BE2C (cell line): ENCODE measurements around the gene CHST5.

Experiments used
- DNase-seq: peaks from one replicate; pipeline ENCODE4 v3.0.0-alpha.2; 2020
- H3K27me3 ChIP-seq: fragments of 250-450 bp; sonication (Bioruptor Pico); 2 replicates; pipeline ENCODE4 v1.5.1; 2020; ENCODE audit warnings: mild to moderate bottlenecking
- H3K36me3 ChIP-seq: fragments of 250-450 bp; sonication (Bioruptor Pico); 2 replicates; pipeline ENCODE4 v1.5.1; 2020; ENCODE audit warnings: mild to moderate bottlenecking
- H3K4me1 ChIP-seq: fragments of 250-450 bp; sonication (Bioruptor Pico); 2 replicates; pipeline ENCODE4 v1.5.1; 2020
- H3K4me3 ChIP-seq: 2 replicates; pipeline ENCODE4 v1.5.1; 2011; ENCODE audit warnings: low read depth, low read length
- H3K9me3 ChIP-seq: fragments of 250-450 bp; sonication (Bioruptor Pico); 2 replicates; pipeline ENCODE4 v1.5.1; 2020
- TF ChIP-seq, protein P1 (sequence below): IDR thresholded peaks from 2 replicates; pipeline ENCODE4 v1.5.1; 2012; ENCODE audit warnings: mild to moderate bottlenecking, low read depth, low read length

CHST5 gene

DNA sequence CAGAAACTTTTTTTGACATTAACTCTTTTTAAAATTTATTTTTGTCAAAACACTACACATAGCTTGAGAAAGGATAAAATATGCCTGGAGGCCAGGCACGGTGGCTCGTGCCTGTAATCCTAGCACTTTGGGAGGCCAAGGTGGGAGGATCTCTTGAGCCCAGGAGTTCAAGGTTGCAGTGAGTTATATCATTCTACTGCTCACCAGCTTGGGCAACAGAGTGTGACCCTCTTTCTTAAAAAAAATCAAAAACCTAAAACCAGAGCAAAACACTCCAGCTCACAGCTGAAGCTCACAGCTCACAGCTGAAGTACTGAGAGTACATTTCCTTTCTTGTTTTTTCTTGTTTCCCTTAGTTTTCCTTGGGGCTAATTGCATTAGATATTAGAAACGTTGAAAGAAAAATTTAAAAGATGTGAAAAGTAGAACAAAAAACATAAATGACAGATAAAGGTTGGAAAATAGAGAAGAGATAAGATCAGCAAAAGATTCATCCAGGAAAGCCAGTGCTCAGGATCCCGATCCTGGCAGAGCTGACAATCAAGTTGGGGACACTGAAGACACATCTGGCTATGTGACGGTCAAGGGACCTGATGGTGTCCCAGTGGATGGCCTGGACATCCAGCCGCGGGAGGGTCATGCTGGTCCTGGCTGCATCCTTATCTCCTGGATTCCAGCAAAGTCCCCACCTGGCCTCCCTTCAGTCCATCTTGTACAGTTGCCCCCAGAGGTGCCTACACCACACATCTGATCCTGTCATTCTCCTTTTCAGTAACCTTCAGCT is 50.5 kb downstream of the CHST5 start:
- H3K36me3 ChIP-seq = no peaks in the 10 kb centered on the region
- no peak overlapping the region for H3K4me3 ChIP-seq
- TF ChIP-seq, protein P1, sequence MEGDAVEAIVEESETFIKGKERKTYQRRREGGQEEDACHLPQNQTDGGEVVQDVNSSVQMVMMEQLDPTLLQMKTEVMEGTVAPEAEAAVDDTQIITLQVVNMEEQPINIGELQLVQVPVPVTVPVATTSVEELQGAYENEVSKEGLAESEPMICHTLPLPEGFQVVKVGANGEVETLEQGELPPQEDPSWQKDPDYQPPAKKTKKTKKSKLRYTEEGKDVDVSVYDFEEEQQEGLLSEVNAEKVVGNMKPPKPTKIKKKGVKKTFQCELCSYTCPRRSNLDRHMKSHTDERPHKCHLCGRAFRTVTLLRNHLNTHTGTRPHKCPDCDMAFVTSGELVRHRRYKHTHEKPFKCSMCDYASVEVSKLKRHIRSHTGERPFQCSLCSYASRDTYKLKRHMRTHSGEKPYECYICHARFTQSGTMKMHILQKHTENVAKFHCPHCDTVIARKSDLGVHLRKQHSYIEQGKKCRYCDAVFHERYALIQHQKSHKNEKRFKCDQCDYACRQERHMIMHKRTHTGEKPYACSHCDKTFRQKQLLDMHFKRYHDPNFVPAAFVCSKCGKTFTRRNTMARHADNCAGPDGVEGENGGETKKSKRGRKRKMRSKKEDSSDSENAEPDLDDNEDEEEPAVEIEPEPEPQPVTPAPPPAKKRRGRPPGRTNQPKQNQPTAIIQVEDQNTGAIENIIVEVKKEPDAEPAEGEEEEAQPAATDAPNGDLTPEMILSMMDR = no peak
- H3K4me1 ChIP-seq = no peaks in the 10 kb centered on the region
- H3K27me3 ChIP-seq = no peaks in the 10 kb centered on the region
- no peak for DNase-seq
- H3K9me3 ChIP-seq = no peaks in the 10 kb centered on the region

DNA sequence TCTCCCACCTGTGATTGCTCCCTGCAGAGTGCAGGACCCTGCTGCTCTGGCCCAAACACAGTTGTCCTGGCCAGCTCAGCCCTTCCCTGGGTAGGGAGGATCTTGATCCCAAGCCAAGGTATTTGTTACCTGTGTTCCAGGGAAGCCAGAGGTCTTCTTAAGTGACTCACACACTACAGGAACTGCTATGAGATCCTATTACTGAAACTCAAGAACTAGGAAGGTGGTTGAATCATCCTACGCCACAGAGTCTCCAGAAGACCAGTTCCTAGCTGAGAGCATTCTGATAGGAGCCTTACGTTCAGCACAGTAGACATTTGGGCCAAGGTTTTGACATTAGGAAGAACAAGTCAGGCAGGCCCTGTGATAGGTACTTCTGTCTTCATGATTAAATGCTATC is 52.7 kb downstream of the CHST5 start:
- no peak for DNase-seq
- H3K27me3 ChIP-seq = no peaks in the 10 kb centered on the region
- TF ChIP-seq, protein P1 = no peak

DNA sequence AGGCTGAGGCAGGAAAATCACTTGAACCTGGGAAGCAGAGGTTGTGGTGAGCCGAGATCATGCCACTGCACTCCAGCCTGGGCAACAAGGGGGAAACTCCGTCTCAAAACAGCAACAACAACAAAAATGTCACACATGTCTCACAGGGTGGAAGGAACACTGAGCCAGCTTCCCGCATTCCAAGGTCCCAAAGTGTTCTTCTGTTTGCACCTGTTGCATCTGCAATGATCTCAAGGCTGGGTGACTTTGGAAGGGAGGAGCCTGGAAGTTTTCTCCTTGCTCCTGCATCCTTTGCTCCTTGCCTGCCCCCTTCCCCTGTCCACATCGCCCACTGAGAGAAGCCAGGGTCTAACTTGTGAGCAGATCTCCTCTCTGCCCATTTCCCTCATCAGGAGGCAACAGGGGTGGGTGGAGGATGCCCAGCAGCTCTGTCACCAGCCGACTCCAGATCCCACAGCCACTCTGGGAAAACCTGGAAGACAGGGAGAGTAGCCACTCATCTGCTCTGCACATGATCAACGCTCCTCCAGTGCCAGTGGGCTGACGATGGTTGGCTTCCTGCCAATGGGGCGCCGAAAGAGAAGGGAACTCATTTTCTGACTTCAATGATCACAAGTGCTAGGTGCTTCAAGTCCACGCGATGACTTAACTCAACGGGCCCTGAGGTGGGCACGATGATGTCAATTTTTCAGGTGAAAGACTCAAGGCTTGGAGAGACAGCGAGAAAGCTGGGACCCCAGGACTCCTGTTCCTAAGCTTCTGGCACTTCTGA is 53.3 kb downstream of the CHST5 start:
- no peak for DNase-seq
- TF ChIP-seq, protein P1 = no peak
- no peak overlapping the region for H3K4me3 ChIP-seq
- no peaks in the 10 kb centered on the region for H3K4me1 ChIP-seq
- H3K9me3 ChIP-seq = no peaks in the 10 kb centered on the region
- H3K27me3 ChIP-seq = no peaks in the 10 kb centered on the region
- no peaks in the 10 kb centered on the region for H3K36me3 ChIP-seq

More for the DNA sequence above, 52.7 kb downstream of the CHST5 start:
- H3K4me3 ChIP-seq = no peak overlapping the region
- H3K36me3 ChIP-seq = no peaks in the 10 kb centered on the region
- H3K9me3 ChIP-seq = no peaks in the 10 kb centered on the region
- no peaks in the 10 kb centered on the region for H3K4me1 ChIP-seq

DNA sequence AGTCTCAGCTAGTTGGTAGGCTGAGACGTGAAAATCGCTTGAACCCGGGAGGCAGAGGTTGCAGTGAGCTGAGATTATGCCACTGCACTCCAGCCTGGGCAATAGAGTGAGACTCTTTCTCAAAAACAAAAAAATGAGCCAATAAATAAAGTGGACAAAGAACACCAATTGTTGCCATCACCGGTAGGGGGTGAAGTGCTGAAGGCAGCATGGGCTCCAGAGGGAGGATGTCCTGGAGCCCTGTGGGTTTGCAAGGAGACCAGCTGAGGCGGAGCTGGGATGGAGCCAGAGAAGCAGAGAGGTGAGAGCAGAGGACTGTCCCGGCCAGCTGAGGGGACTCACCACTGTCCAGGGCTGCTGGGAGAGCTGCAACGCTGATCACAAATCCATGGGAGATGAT is 54.4 kb downstream of the CHST5 start:
- TF ChIP-seq, protein P1 = no peak; the same call in none of the 2 replicates
- no peak overlapping the region for H3K4me3 ChIP-seq
- no peak for DNase-seq
- no peaks in the 10 kb centered on the region for H3K4me1 ChIP-seq
- H3K27me3 ChIP-seq = no peaks in the 10 kb centered on the region
- no peaks in the 10 kb centered on the region for H3K36me3 ChIP-seq
- H3K9me3 ChIP-seq = no peaks in the 10 kb centered on the region

DNA sequence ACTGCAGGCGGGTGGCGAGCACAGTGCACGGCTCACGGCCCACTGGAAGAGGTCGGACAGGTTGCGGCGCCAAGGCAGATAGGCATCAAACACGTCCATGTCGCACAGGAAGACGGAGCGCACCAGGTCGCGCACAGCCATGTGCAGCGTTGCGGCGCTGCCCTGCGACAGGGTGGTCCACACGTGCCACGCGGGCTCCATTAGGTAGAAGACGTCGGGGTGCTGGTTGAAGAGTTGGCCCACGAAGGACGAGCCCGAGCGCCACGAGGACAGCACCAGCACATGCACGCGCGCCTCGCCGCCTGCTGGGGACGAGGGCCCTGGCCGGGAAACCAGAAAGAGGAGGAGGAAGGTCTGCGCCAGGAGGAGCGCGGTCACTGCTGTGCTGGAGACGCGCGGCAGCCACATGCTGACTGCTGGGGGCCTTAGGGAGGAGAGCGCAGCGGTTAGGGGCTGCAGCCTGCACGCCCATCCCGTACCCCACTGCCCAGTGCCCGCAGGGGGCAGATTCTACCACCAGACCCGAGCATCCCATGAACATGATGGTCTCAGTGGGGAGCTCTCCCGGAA is 56.4 kb downstream of the CHST5 start:
- H3K4me1 ChIP-seq = no peaks in the 10 kb centered on the region
- no peak for DNase-seq
- no peak overlapping the region for H3K4me3 ChIP-seq
- TF ChIP-seq, protein P1 = no peak
- H3K36me3 ChIP-seq = no peaks in the 10 kb centered on the region
- H3K9me3 ChIP-seq = no peaks in the 10 kb centered on the region
- no peaks in the 10 kb centered on the region for H3K27me3 ChIP-seq
